ENCODE data around the gene SPATA20. TPM values are rescaled to one million over a fixed set of nuclear protein-coding genes. Genes with fewer than 3 reads are reported as not detected.

Gene SPATA20
- total and polyA plus RNA-seq, 2 of the 13 experiments (the other 11 are each of a cell fraction or from before 2014, with no cell fraction given): 36.1 to 64.8 TPM

DNA sequence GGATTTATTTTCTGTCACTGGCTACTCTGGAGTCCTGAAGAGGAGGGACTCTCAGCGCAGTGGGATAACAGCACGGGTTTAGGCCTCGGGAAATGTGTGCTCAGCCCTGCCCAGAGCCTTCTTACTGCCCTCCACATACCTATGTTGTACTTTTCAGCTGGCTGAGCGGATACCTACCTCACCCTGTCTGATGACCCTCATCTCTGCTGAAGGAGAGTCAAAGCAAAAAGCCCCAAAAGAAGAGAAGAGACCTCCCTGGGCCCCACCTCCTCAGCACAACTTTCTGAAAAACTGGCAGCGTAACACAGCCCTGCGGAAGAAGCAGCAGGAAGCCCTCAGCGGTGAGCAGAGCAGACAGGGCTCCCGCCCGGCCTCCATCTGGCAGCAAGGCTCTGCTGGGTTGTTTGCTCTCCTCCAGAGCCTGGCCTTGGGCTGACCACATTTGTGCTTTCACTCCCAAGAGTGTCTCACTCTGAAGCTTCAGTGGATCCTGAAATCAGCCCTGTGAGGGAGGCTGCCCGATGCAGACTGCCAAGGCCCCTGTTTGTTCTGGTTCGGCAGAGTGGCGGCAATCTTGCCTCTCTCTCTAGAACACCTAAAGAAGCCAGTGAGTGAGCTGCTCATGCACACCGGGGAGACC is 28.5 kb upstream of the SPATA20 start (continued):
- TF ChIP-seq KAT2B (IDR thresholded peaks at IDR 0.05; ENCODE audit: borderline replicate concordance, low read depth, low read length) (no peak), ZFX (CRISPR knock-in tag; IDR thresholded peaks at IDR 0.05; ENCODE audit: low read depth) (peak; percentile 73), ZNF766 (CRISPR knock-in tag; IDR thresholded peaks at IDR 0.05; ENCODE audit: borderline replicate concordance) (no peak), ZNF776 (CRISPR knock-in tag; IDR thresholded peaks at IDR 0.05) (no peak), HMGA1 (CRISPR knock-in tag; conservative IDR thresholded peaks at IDR 0.05) (no peak), KLF9 (CRISPR knock-in tag; IDR thresholded peaks at IDR 0.05; ENCODE audit: low read depth) (no peak), NRL (CRISPR knock-in tag; IDR thresholded peaks at IDR 0.05; ENCODE audit: borderline replicate concordance) (peak; percentile 42; the same call in 1 of the 2 replicates), SCMH1 (CRISPR knock-in tag; IDR thresholded peaks at IDR 0.05; ENCODE audit: borderline replicate concordance) (no peak), ZNF841 (CRISPR knock-in tag; IDR thresholded peaks at IDR 0.05; ENCODE audit: borderline replicate concordance) (no peak), ZNF615 (CRISPR knock-in tag; IDR thresholded peaks at IDR 0.05; ENCODE audit: borderline replicate concordance) (no peak), ZFP62 (CRISPR knock-in tag; IDR thresholded peaks at IDR 0.05) (no peak), ZNF367 (CRISPR knock-in tag; IDR thresholded peaks at IDR 0.05; ENCODE audit: borderline replicate concordance) (no peak), ZNF274 (CRISPR knock-in tag; IDR thresholded peaks at IDR 0.05) (no peak), ZNF557 (CRISPR knock-in tag; IDR thresholded peaks at IDR 0.05) (no peak), ZNF225 (CRISPR knock-in tag; IDR thresholded peaks at IDR 0.05) (no peak), HNRNPUL1 (IDR thresholded peaks at IDR 0.05; ENCODE audit: low read depth, low read length) (no peak), NFKB2 (CRISPR knock-in tag; IDR thresholded peaks at IDR 0.05; ENCODE audit: borderline replicate concordance) (0 out of 2 replicates have a peak, but pooled peaks have one; percentile 16), JUNB (CRISPR knock-in tag; IDR thresholded peaks at IDR 0.05; ENCODE audit: borderline replicate concordance) (no peak), GABPA (IDR thresholded peaks at IDR 0.05; ENCODE audit: low read depth, low read length) (no peak), GABPA (CRISPR knock-in tag; IDR thresholded peaks at IDR 0.05; ENCODE audit: low read depth) (no peak)
- TF ChIP-seq, protein P1, sequence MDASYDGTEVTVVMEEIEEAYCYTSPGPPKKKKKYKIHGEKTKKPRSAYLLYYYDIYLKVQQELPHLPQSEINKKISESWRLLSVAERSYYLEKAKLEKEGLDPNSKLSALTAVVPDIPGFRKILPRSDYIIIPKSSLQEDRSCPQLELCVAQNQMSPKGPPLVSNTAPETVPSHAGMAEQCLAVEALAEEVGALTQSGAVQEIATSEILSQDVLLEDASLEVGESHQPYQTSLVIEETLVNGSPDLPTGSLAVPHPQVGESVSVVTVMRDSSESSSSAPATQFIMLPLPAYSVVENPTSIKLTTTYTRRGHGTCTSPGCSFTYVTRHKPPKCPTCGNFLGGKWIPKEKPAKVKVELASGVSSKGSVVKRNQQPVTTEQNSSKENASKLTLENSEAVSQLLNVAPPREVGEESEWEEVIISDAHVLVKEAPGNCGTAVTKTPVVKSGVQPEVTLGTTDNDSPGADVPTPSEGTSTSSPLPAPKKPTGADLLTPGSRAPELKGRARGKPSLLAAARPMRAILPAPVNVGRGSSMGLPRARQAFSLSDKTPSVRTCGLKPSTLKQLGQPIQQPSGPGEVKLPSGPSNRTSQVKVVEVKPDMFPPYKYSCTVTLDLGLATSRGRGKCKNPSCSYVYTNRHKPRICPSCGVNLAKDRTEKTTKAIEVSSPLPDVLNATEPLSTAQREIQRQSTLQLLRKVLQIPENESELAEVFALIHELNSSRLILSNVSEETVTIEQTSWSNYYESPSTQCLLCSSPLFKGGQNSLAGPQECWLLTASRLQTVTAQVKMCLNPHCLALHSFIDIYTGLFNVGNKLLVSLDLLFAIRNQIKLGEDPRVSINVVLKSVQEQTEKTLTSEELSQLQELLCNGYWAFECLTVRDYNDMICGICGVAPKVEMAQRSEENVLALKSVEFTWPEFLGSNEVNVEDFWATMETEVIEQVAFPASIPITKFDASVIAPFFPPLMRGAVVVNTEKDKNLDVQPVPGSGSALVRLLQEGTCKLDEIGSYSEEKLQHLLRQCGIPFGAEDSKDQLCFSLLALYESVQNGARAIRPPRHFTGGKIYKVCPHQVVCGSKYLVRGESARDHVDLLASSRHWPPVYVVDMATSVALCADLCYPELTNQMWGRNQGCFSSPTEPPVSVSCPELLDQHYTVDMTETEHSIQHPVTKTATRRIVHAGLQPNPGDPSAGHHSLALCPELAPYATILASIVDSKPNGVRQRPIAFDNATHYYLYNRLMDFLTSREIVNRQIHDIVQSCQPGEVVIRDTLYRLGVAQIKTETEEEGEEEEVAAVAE (CRISPR knock-in tag; IDR thresholded peaks at IDR 0.05; ENCODE audit: borderline replicate concordance): 0 out of 2 replicates have a peak, but pooled peaks have one; percentile 17
- TF ChIP-seq, protein P2, sequence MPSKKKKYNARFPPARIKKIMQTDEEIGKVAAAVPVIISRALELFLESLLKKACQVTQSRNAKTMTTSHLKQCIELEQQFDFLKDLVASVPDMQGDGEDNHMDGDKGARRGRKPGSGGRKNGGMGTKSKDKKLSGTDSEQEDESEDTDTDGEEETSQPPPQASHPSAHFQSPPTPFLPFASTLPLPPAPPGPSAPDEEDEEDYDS (CRISPR knock-in tag; IDR thresholded peaks at IDR 0.05): 0 out of 2 replicates have a peak, but pooled peaks have one; percentile 18
- TF ChIP-seq, protein P3, sequence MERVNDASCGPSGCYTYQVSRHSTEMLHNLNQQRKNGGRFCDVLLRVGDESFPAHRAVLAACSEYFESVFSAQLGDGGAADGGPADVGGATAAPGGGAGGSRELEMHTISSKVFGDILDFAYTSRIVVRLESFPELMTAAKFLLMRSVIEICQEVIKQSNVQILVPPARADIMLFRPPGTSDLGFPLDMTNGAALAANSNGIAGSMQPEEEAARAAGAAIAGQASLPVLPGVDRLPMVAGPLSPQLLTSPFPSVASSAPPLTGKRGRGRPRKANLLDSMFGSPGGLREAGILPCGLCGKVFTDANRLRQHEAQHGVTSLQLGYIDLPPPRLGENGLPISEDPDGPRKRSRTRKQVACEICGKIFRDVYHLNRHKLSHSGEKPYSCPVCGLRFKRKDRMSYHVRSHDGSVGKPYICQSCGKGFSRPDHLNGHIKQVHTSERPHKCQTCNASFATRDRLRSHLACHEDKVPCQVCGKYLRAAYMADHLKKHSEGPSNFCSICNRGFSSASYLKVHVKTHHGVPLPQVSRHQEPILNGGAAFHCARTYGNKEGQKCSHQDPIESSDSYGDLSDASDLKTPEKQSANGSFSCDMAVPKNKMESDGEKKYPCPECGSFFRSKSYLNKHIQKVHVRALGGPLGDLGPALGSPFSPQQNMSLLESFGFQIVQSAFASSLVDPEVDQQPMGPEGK (CRISPR knock-in tag; IDR thresholded peaks at IDR 0.05): peak; percentile 36; the same call in 1 of the 2 replicates
- TF ChIP-seq, protein P4, sequence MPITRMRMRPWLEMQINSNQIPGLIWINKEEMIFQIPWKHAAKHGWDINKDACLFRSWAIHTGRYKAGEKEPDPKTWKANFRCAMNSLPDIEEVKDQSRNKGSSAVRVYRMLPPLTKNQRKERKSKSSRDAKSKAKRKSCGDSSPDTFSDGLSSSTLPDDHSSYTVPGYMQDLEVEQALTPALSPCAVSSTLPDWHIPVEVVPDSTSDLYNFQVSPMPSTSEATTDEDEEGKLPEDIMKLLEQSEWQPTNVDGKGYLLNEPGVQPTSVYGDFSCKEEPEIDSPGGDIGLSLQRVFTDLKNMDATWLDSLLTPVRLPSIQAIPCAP (CRISPR knock-in tag; IDR thresholded peaks at IDR 0.05; ENCODE audit: low read depth): no peak

Data from HepG2 (cell line).